ENCODE results near the gene SMC6.
A peak's percentile ranks its signal among the peaks of the same experiment; 100 is the strongest.

Gene SMC6

DNA sequence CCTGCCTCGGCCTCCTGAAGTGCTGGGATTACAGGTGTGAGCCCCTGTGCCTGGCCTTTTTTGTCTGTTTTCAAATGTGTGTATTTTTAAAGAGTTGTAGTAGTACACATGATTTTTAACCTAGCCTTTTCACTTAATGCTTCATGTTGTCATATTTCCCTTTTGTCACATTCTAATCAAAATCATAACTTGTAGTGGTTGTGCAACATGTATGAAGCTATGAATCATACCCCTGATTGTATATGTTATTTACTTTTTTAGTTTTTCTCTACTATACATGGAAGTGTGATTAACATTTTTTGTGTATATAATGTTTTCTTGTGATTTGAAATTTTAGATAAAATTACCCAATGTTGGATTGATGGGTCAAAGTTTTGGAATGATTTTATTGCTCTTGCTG lies 8.8 kb upstream of the SMC6 start:
- H3K4me1 ChIP-seq (ENCODE audit: control insufficient read depth, insufficient read depth, low read length, poor library complexity, severe bottlenecking): no peaks in the 10 kb centered on the region
- H3K4me3 ChIP-seq (ENCODE audit: extremely low read depth, insufficient read depth, low read length, poor library complexity, severe bottlenecking): no peak overlapping the region
- H3K27ac ChIP-seq (ENCODE audit: low read depth, low read length, severe bottlenecking): no peak overlapping the region
- peaks cover 30% of the 10 kb centered on the region for H3K36me3 ChIP-seq (ENCODE audit: control insufficient read depth, insufficient read depth, low read length)
- H3K9me3 ChIP-seq (ENCODE audit: control insufficient read depth, low read length): no peaks in the 10 kb centered on the region
- 100% methylated on average over 1 of the region's 1 CpG; no CpG with 5 or more reads in 1 of the 2 experiments for WGBS, 2 experiments (ENCODE audit: insufficient coverage in 2 of 2)

DNA sequence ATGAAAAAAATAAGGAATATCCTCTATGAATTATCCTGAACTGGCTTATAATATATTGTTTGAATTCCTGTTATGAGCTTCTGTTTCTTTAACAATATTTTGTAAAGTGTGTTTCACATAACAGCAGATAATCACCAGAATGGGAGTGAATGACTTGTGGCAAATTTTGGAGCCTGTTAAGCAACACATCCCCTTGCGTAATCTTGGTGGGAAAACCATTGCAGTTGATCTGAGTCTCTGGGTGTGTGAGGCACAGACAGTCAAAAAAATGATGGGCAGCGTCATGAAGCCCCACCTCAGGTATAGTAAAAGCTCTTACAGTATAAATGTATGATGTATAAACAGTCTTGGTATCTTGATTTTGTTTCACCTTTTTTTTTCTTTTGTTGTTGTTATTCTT lies 6.2 kb upstream of the SMC6 start:
- H3K36me3 ChIP-seq (ENCODE audit: control insufficient read depth, insufficient read depth, low read length): peaks cover 26% of the 10 kb centered on the region
- WGBS, 2 experiments (ENCODE audit: insufficient coverage in 2 of 2): 100% methylated on average over 1 of the region's 2 CpGs; no CpG with 5 or more reads in 1 of the 2 experiments
- H3K27ac ChIP-seq (ENCODE audit: low read depth, low read length, severe bottlenecking): no peak overlapping the region
- H3K4me1 ChIP-seq (ENCODE audit: control insufficient read depth, insufficient read depth, low read length, poor library complexity, severe bottlenecking): no peaks in the 10 kb centered on the region
- no peaks in the 10 kb centered on the region for H3K9me3 ChIP-seq (ENCODE audit: control insufficient read depth, low read length)
- no peak overlapping the region for H3K4me3 ChIP-seq (ENCODE audit: extremely low read depth, insufficient read depth, low read length, poor library complexity, severe bottlenecking)

GRCh38 chr2:17758118-17758517 lies 4.5 kb upstream of the SMC6 start:
- H3K4me1 ChIP-seq (ENCODE audit: control insufficient read depth, insufficient read depth, low read length, poor library complexity, severe bottlenecking): no peaks in the 10 kb centered on the region
- H3K27ac ChIP-seq (ENCODE audit: low read depth, low read length, severe bottlenecking): no peak overlapping the region
- 100% methylated on average over 1 of the region's 3 CpGs; no CpG with 5 or more reads in 1 of the 2 experiments for WGBS, 2 experiments (ENCODE audit: insufficient coverage in 2 of 2)
- H3K4me3 ChIP-seq (ENCODE audit: extremely low read depth, insufficient read depth, low read length, poor library complexity, severe bottlenecking): no peak overlapping the region
- peaks cover 17% of the 10 kb centered on the region for H3K36me3 ChIP-seq (ENCODE audit: control insufficient read depth, insufficient read depth, low read length)
- H3K9me3 ChIP-seq (ENCODE audit: control insufficient read depth, low read length): no peaks in the 10 kb centered on the region

GRCh38 chr2:17757321-17757720 lies 3.7 kb upstream of the SMC6 start:
- Histone ChIP-seq H3K4me3 (ENCODE audit: extremely low read depth, insufficient read depth, low read length, poor library complexity, severe bottlenecking) (no peak overlapping the region), H3K36me3 (ENCODE audit: control insufficient read depth, insufficient read depth, low read length) (peaks cover 14% of the 10 kb centered on the region), H3K27ac (ENCODE audit: low read depth, low read length, severe bottlenecking) (no peak overlapping the region), H3K9me3 (ENCODE audit: control insufficient read depth, low read length) (no peaks in the 10 kb centered on the region), H3K4me1 (ENCODE audit: control insufficient read depth, insufficient read depth, low read length, poor library complexity, severe bottlenecking) (no peaks in the 10 kb centered on the region)
- WGBS, 2 experiments (ENCODE audit: insufficient coverage in 2 of 2): no CpG with 5 or more reads among the region's 2 CpGs

- H3K9me3 ChIP-seq (ENCODE audit: control insufficient read depth, low read length): no peaks in the 10 kb centered on the region
- no peak overlapping the region for H3K27ac ChIP-seq (ENCODE audit: low read depth, low read length, severe bottlenecking)
- peaks cover 13% of the 10 kb centered on the region for H3K36me3 ChIP-seq (ENCODE audit: control insufficient read depth, insufficient read depth, low read length)
- no CpG with 5 or more reads among the region's 6 CpGs for WGBS, 2 experiments (ENCODE audit: insufficient coverage in 2 of 2)
- no peak overlapping the region for H3K4me3 ChIP-seq (ENCODE audit: extremely low read depth, insufficient read depth, low read length, poor library complexity, severe bottlenecking)
- no peaks in the 10 kb centered on the region for H3K4me1 ChIP-seq (ENCODE audit: control insufficient read depth, insufficient read depth, low read length, poor library complexity, severe bottlenecking)
These were observed 3.1 kb upstream of the SMC6 start for GRCh38 chr2:17756668-17757067.

GRCh38 chr2:17754773-17755425 lies 1.3 kb upstream of the SMC6 start:
- no peaks in the 10 kb centered on the region for H3K9me3 ChIP-seq (ENCODE audit: control insufficient read depth, low read length)
- no peaks in the 10 kb centered on the region for H3K4me1 ChIP-seq (ENCODE audit: control insufficient read depth, insufficient read depth, low read length, poor library complexity, severe bottlenecking)
- H3K27ac ChIP-seq (ENCODE audit: low read depth, low read length, severe bottlenecking): peak overlapping the region; percentile 98
- WGBS, 2 experiments (ENCODE audit: insufficient coverage in 2 of 2): 0 to 12% methylated on average over 4 to 6 of the region's 8 CpGs
- peak overlapping the region; percentile 78 for H3K4me3 ChIP-seq (ENCODE audit: extremely low read depth, insufficient read depth, low read length, poor library complexity, severe bottlenecking)
- H3K36me3 ChIP-seq (ENCODE audit: control insufficient read depth, insufficient read depth, low read length): no peaks in the 10 kb centered on the region

- Histone ChIP-seq H3K9me3 (ENCODE audit: control insufficient read depth, low read length) (no peaks in the 10 kb centered on the region), H3K27ac (ENCODE audit: low read depth, low read length, severe bottlenecking) (peak overlapping the region; percentile 98), H3K4me1 (ENCODE audit: control insufficient read depth, insufficient read depth, low read length, poor library complexity, severe bottlenecking) (peaks cover under 1% of the 10 kb centered on the region), H3K36me3 (ENCODE audit: control insufficient read depth, insufficient read depth, low read length) (no peaks in the 10 kb centered on the region), H3K4me3 (ENCODE audit: extremely low read depth, insufficient read depth, low read length, poor library complexity, severe bottlenecking) (peak overlapping the region; percentile 78)
- WGBS, 2 experiments (ENCODE audit: insufficient coverage in 2 of 2): 0 to 1% methylated on average over 58 to 61 of the region's 70 CpGs
These were observed 463 bp downstream of the SMC6 start for GRCh38 chr2:17752892-17753802.

- Histone ChIP-seq H3K4me3 (ENCODE audit: extremely low read depth, insufficient read depth, low read length, poor library complexity, severe bottlenecking) (peak overlapping the region; percentile 78), H3K4me1 (ENCODE audit: control insufficient read depth, insufficient read depth, low read length, poor library complexity, severe bottlenecking) (peaks cover 3% of the 10 kb centered on the region), H3K9me3 (ENCODE audit: control insufficient read depth, low read length) (no peaks in the 10 kb centered on the region), H3K36me3 (ENCODE audit: control insufficient read depth, insufficient read depth, low read length) (peaks cover 5% of the 10 kb centered on the region), H3K27ac (ENCODE audit: low read depth, low read length, severe bottlenecking) (no peak overlapping the region)
- 0 to 83% methylated on average over 1 to 2 of the region's 3 CpGs for WGBS, 2 experiments (ENCODE audit: insufficient coverage in 2 of 2)
These were observed 1.4 kb downstream of the SMC6 start for GRCh38 chr2:17752246-17752645.

DNA sequence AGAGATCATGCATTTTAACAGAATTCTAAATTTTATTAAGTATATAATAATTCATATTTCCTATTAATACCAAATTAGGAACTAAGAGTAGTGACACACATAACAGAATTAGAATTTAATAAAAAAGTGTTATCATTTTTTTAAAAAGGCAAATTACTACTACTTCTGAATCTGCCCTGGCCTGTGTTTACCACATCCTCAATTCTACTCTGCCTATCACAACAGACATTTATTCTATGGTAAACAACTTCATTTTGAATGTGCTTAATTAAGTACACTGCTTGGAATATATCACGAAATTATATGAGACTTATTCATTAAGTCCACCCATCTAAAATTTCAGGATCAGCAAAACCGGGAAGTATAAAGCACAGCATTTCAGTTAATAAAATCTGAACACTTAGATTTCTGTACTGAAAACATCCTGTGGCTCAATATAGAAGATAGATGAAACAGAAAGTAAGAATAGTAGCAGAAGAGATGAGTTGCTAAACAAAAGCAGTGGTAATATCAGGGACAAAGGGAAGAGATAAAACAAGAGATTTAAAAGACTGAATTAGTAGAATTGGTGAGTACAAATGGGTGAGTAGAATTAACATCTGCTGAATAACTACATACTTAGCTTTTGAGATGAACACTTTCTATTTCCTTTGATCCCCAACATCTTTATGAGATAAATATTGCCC lies 3.7 kb downstream of the SMC6 start:
- peaks cover 8% of the 10 kb centered on the region for H3K36me3 ChIP-seq (ENCODE audit: control insufficient read depth, insufficient read depth, low read length)
- 100% methylated on average over 1 of the region's 2 CpGs; no CpG with 5 or more reads in 1 of the 2 experiments for WGBS, 2 experiments (ENCODE audit: insufficient coverage in 2 of 2)
- peaks cover 3% of the 10 kb centered on the region for H3K4me1 ChIP-seq (ENCODE audit: control insufficient read depth, insufficient read depth, low read length, poor library complexity, severe bottlenecking)
- no peak overlapping the region for H3K4me3 ChIP-seq (ENCODE audit: extremely low read depth, insufficient read depth, low read length, poor library complexity, severe bottlenecking)
- no peaks in the 10 kb centered on the region for H3K9me3 ChIP-seq (ENCODE audit: control insufficient read depth, low read length)
- no peak overlapping the region for H3K27ac ChIP-seq (ENCODE audit: low read depth, low read length, severe bottlenecking)

- H3K27ac ChIP-seq (ENCODE audit: low read depth, low read length, severe bottlenecking): no peak overlapping the region
- no peak overlapping the region for H3K4me3 ChIP-seq (ENCODE audit: extremely low read depth, insufficient read depth, low read length, poor library complexity, severe bottlenecking)
These were observed 4.9 kb downstream of the SMC6 start for GRCh38 chr2:17748745-17749144.

More at GRCh38 chr2:17748745-17749144, 4.9 kb downstream of the SMC6 start:
- WGBS, 2 experiments (ENCODE audit: insufficient coverage in 2 of 2): 80% methylated on average over 3 of the region's 6 CpGs; no CpG with 5 or more reads in 1 of the 2 experiments
- H3K4me1 ChIP-seq (ENCODE audit: control insufficient read depth, insufficient read depth, low read length, poor library complexity, severe bottlenecking): peaks cover 3% of the 10 kb centered on the region
- H3K36me3 ChIP-seq (ENCODE audit: control insufficient read depth, insufficient read depth, low read length): peaks cover 18% of the 10 kb centered on the region
- H3K9me3 ChIP-seq (ENCODE audit: control insufficient read depth, low read length): no peaks in the 10 kb centered on the region
